HG03066 (cell line): Measurements from ENCODE around the gene ACP1.
A peak's percentile ranks its signal among the peaks of the same experiment; 100 is the strongest.

ENCODE experiments used
- ATAC-seq: cut with Tn5 transposase; IDR thresholded peaks from one replicate; pipeline ENCODE4 v1.9.1; 2021; ENCODE audit warnings: low read depth; ENCODE audit not compliant: unreplicated experiment

ACP1 gene

GRCh38 chr2:264493-265468, at the start of gene ACP1:
TSS of gene ACP1 (plus strand) at chr2:264947. CDS start at chr2:264965, 18 bp downstream.
- ATAC-seq = peak; percentile 85

- no peak for ATAC-seq
Measured at GRCh38 chr2:216068-216467, 48.7 kb upstream of the ACP1 start.

- ATAC-seq = no peak
Measured at GRCh38 chr2:223451-223850, 41.3 kb upstream of the ACP1 start.

GRCh38 chr2:223971-224760, 40.6 kb upstream of the ACP1 start:
- no peak for ATAC-seq

- ATAC-seq = no peak
Measured at GRCh38 chr2:228115-228514, 36.6 kb upstream of the ACP1 start.

- no peak for ATAC-seq
Measured at GRCh38 chr2:228518-229278, 36.0 kb upstream of the ACP1 start.

GRCh38 chr2:231521-232185, 33.1 kb upstream of the ACP1 start:
- ATAC-seq = no peak

- ATAC-seq = no peak
Measured at GRCh38 chr2:233030-233429, 31.7 kb upstream of the ACP1 start.

- ATAC-seq = no peak
Measured at GRCh38 chr2:234421-234820, 30.3 kb upstream of the ACP1 start.

- ATAC-seq = no peak
Measured at GRCh38 chr2:236993-237539, 27.7 kb upstream of the ACP1 start.

- ATAC-seq = no peak
Measured at GRCh38 chr2:237878-238277, 26.9 kb upstream of the ACP1 start.

GRCh38 chr2:238431-238830, 26.3 kb upstream of the ACP1 start:
- no peak for ATAC-seq

GRCh38 chr2:238869-239268, 25.9 kb upstream of the ACP1 start:
- no peak for ATAC-seq

GRCh38 chr2:244547-244946, 20.2 kb upstream of the ACP1 start:
- ATAC-seq = no peak

- ATAC-seq = peak; percentile 76
Measured at GRCh38 chr2:246489-247144, 18.1 kb upstream of the ACP1 start.

GRCh38 chr2:248724-249123, 16.0 kb upstream of the ACP1 start:
- ATAC-seq = no peak

- ATAC-seq = no peak
Measured at GRCh38 chr2:249538-250042, 15.2 kb upstream of the ACP1 start.

- no peak for ATAC-seq
Measured at GRCh38 chr2:252001-252602, 12.6 kb upstream of the ACP1 start.

- ATAC-seq = no peak
Measured at GRCh38 chr2:253202-253638, 11.5 kb upstream of the ACP1 start.
